Measurements from ENCODE around the gene HAO1.

- TF ChIP-seq CTCF (conservative IDR thresholded peaks at IDR 0.05 in 1 of 2, IDR thresholded peaks at IDR 0.05 in 1 of 2; ENCODE audit: extremely low read depth in 1 of 2, insufficient read depth in 1 of 2, low read depth in 1 of 2, low read length in 2 of 2) (no peak), EZH2 (IDR thresholded peaks at IDR 0.05; ENCODE audit: borderline replicate concordance, low read length) (no peak)
Observed at GRCh38 chr20:7933346-7933745, 6.9 kb downstream of the HAO1 start.
